ENCODE results near the gene TEF. TPM values are rescaled to one million over a fixed set of nuclear protein-coding genes. Genes with fewer than 3 reads are reported as not detected.

Gene TEF
- polyA plus RNA-seq, 1 of the 3 experiments (the other 2 are of a cell fraction) = 3.6 TPM

- H3K27ac ChIP-seq (ENCODE audit: low read depth in 2 of 2, low read length in 1 of 2) = no peak overlapping the region
- H3K4me2 ChIP-seq = no peak overlapping the region
- no peaks in the 10 kb centered on the region for H3K9me2 ChIP-seq
- WGBS (ENCODE audit: low lambda C conversion rate) = 96% methylated on average over 13 of the region's 23 CpGs
- H3K27me3 ChIP-seq (ENCODE audit: insufficient read depth) = no peaks in the 10 kb centered on the region
- peaks cover 49% of the 10 kb centered on the region for H4K20me1 ChIP-seq (ENCODE audit: insufficient read depth)
- H3K4me3 ChIP-seq (ENCODE audit: low read depth in 2 of 2, low read length in 1 of 2) = no peak overlapping the region
- no peaks in the 10 kb centered on the region for H3F3A ChIP-seq (replicated peaks; ENCODE audit: insufficient read depth)
- DNase-seq = no peak
- POLR2A ChIA-PET = interaction anchor here (0.8 kb wide), 1 partner anchor 19 kb away, joined by 3 read pairs; no protein-coding TSS in a partner anchor
- H3K36me3 ChIP-seq (replicated peaks in 1 of 2; ENCODE audit: control insufficient read depth in 1 of 2, insufficient read depth in 2 of 2, low read length in 1 of 2) = peaks cover 0 to 23% of the 10 kb centered on the region in 2 experiments
- TF ChIP-seq CHD2 (IDR thresholded peaks at IDR 0.05; ENCODE audit: low read length, partially characterized antibody) (no peak), TAF1 (IDR thresholded peaks at IDR 0.05; ENCODE audit: borderline replicate concordance, low read depth, low read length) (no peak), RCOR1 (IDR thresholded peaks at IDR 0.05; ENCODE audit: low read length) (no peak), REST (IDR thresholded peaks at IDR 0.05; ENCODE audit: low read depth, low read length) (no peak), JUND (IDR thresholded peaks at IDR 0.05) (no peak), IRF3 (IDR thresholded peaks at IDR 0.05; ENCODE audit: low read depth, low read length) (no peak), MEF2A (IDR thresholded peaks at IDR 0.05; ENCODE audit: borderline replicate concordance, low read depth) (no peak), PBX3 (IDR thresholded peaks at IDR 0.05) (no peak), FOXJ3 (CRISPR knock-in tag; IDR thresholded peaks at IDR 0.05) (no peak)
- peaks cover 62% of the 10 kb centered on the region for H3K79me2 ChIP-seq (ENCODE audit: insufficient read depth)
- no peak overlapping the region for H2AFZ ChIP-seq (ENCODE audit: low read depth)
- H3K9ac ChIP-seq = no peak overlapping the region
- H3K9me3 ChIP-seq = no peaks in the 10 kb centered on the region
- H3K4me1 ChIP-seq (ENCODE audit: control insufficient read depth in 1 of 2, insufficient read depth in 2 of 2, low read depth in 1 of 2, low read length in 1 of 2) = no peaks in the 10 kb centered on the region
- CTCF ChIA-PET = interaction anchor here (1.2 kb wide), 1 partner anchor 81 kb away, joined by 4 read pairs; no protein-coding TSS in a partner anchor
These were observed 54.8 kb downstream of the TEF start for GRCh38 chr22:41436322-41437113.

GRCh38 chr22:41437198-41437597 lies 55.5 kb downstream of the TEF start:
- Histone ChIP-seq H3K4me1 (ENCODE audit: control insufficient read depth in 1 of 2, insufficient read depth in 2 of 2, low read depth in 1 of 2, low read length in 1 of 2) (no peaks in the 10 kb centered on the region), H3K79me2 (ENCODE audit: insufficient read depth) (peaks cover 69% of the 10 kb centered on the region), H2AFZ (ENCODE audit: low read depth) (no peak overlapping the region), H3K9ac (no peak overlapping the region), H3F3A (replicated peaks; ENCODE audit: insufficient read depth) (no peaks in the 10 kb centered on the region), H3K9me2 (no peaks in the 10 kb centered on the region), H3K9me3 (no peaks in the 10 kb centered on the region), H3K36me3 (replicated peaks in 1 of 2; ENCODE audit: control insufficient read depth in 1 of 2, insufficient read depth in 2 of 2, low read length in 1 of 2) (peaks cover under 1 to 20% of the 10 kb centered on the region in 2 experiments), H3K27ac (ENCODE audit: low read depth in 2 of 2, low read length in 1 of 2) (no peak overlapping the region), H4K20me1 (ENCODE audit: insufficient read depth) (peaks cover 54% of the 10 kb centered on the region), H3K27me3 (ENCODE audit: insufficient read depth) (no peaks in the 10 kb centered on the region), H3K4me2 (no peak overlapping the region), H3K4me3 (ENCODE audit: low read depth in 2 of 2, low read length in 1 of 2) (no peak overlapping the region)
- TF ChIP-seq RXRA (IDR thresholded peaks at IDR 0.05; ENCODE audit: borderline replicate concordance, low read depth) (no peak), FOSL2 (IDR thresholded peaks at IDR 0.05; ENCODE audit: borderline replicate concordance, low read depth) (no peak), POLR2AphosphoS5 (IDR thresholded peaks at IDR 0.05; ENCODE audit: low read depth, low read length) (no peak), IRF3 (IDR thresholded peaks at IDR 0.05; ENCODE audit: low read depth, low read length) (no peak), ZBTB33 (IDR thresholded peaks at IDR 0.05; ENCODE audit: borderline replicate concordance, low read depth) (no peak), MXI1 (IDR thresholded peaks at IDR 0.05; ENCODE audit: low read depth, low read length) (no peak)
- WGBS (ENCODE audit: low lambda C conversion rate) = 97% methylated on average over 4 of the region's 7 CpGs
- CTCF ChIA-PET = interaction anchor here (1.0 kb wide), 1 partner anchor 33 kb away, joined by 3 read pairs; no protein-coding TSS in a partner anchor
- no peak for DNase-seq
- POLR2A ChIA-PET = no interaction called here

Data from SK-N-SH (cell line).